H9 (cell line): ENCODE data around the gene DPYD. TPM values are rescaled to one million over a fixed set of nuclear protein-coding genes. Genes with fewer than 3 reads are reported as not detected.

Source experiments
- DNase-seq: peaks from one replicate; pipeline ENCODE4 v3.0.0-alpha.2; 2017
- H2AFZ ChIP-seq: one replicate; pipeline ENCODE4 v1.6.1; 2013; ENCODE audit warnings: mild to moderate bottlenecking, low read length, control low read depth, moderate library complexity
- H2AK5ac ChIP-seq: 2 replicates; pipeline ENCODE4 v1.6.1; 2013; ENCODE audit warnings: low read length, control low read depth, mixed read lengths; ENCODE audit not compliant: insufficient read length
- H2BK120ac ChIP-seq: one replicate; pipeline ENCODE4 v1.6.1; 2013; ENCODE audit warnings: low read depth, mild to moderate bottlenecking, low read length, control low read depth, inconsistent platforms; ENCODE audit not compliant: poor library complexity, severe bottlenecking
- H2BK12ac ChIP-seq: 2 replicates; pipeline ENCODE4 v1.6.1; 2013; ENCODE audit warnings: low read length, control low read depth, mixed read lengths, low read depth; ENCODE audit not compliant: insufficient read length
- H2BK15ac ChIP-seq: 2 replicates; pipeline ENCODE4 v1.6.1; 2013; ENCODE audit warnings: low read depth, low read length, control low read depth
- H2BK20ac ChIP-seq: one replicate; pipeline ENCODE4 v1.6.1; 2013; ENCODE audit warnings: low read depth, mild to moderate bottlenecking, low read length, control low read depth, inconsistent platforms; ENCODE audit not compliant: poor library complexity, severe bottlenecking
- H2BK5ac ChIP-seq: 2 replicates; pipeline ENCODE4 v1.6.1; 2013; ENCODE audit warnings: low read length, control low read depth, mixed read lengths; ENCODE audit not compliant: insufficient read length
- H3K14ac ChIP-seq: 2 replicates; pipeline ENCODE4 v1.6.1; 2013; ENCODE audit warnings: low read length, control low read depth; ENCODE audit not compliant: insufficient read depth
- H3K18ac ChIP-seq: 2 replicates; pipeline ENCODE4 v1.6.1; 2013; ENCODE audit warnings: low read depth, mild to moderate bottlenecking, mixed read lengths, low read length, control low read depth; ENCODE audit not compliant: insufficient read length
- H3K23ac ChIP-seq: 2 replicates; pipeline ENCODE4 v1.6.1; 2013; ENCODE audit warnings: low read length, control low read depth, mixed read lengths, low read depth; ENCODE audit not compliant: insufficient read length
- H3K23me2 ChIP-seq: 2 replicates; pipeline ENCODE4 v1.6.1; 2013; ENCODE audit warnings: low read depth, mild to moderate bottlenecking, mixed read lengths, low read length, control low read depth; ENCODE audit not compliant: insufficient read length, poor library complexity, severe bottlenecking
- H3K27ac ChIP-seq: 2 replicates; pipeline ENCODE4 v1.5.1; 2013; ENCODE audit warnings: low read length, control low read depth, mixed read lengths, low read depth; ENCODE audit not compliant: insufficient read length
- H3K27me3 ChIP-seq: 2 replicates; pipeline ENCODE4 v1.6.1; 2013; ENCODE audit warnings: low read length, control low read depth, inconsistent platforms; ENCODE audit not compliant: insufficient read depth
- H3K4ac ChIP-seq: 2 replicates; pipeline ENCODE4 v1.6.1; 2013; ENCODE audit warnings: low read depth, mild to moderate bottlenecking, control low read depth, inconsistent platforms, low read length, moderate library complexity
- H3K4me1 ChIP-seq: 2 replicates; pipeline ENCODE4 v1.6.1; 2013; ENCODE audit warnings: low read length, control low read depth, inconsistent platforms; ENCODE audit not compliant: insufficient read depth
- H3K4me2 ChIP-seq: 2 replicates; pipeline ENCODE4 v1.6.1; 2013; ENCODE audit warnings: low read length, control low read depth, mixed read lengths; ENCODE audit not compliant: insufficient read length, insufficient read depth
- H3K56ac ChIP-seq: 2 replicates; pipeline ENCODE4 v1.6.1; 2013; ENCODE audit warnings: low read depth, mild to moderate bottlenecking, mixed read lengths, low read length, control low read depth; ENCODE audit not compliant: insufficient read length
- H3K79me1 ChIP-seq: 2 replicates; pipeline ENCODE4 v1.6.1; 2013; ENCODE audit warnings: low read depth, mild to moderate bottlenecking, moderate library complexity, low read length, control low read depth, inconsistent platforms; ENCODE audit not compliant: insufficient read depth, poor library complexity, severe bottlenecking
- H3K79me2 ChIP-seq: 2 replicates; pipeline ENCODE4 v1.6.1; 2013; ENCODE audit warnings: low read length, control low read depth, inconsistent platforms; ENCODE audit not compliant: insufficient read depth
- H3K9ac ChIP-seq: 2 replicates; pipeline ENCODE4 v1.6.1; 2013; ENCODE audit warnings: low read length, control low read depth, mixed read lengths; ENCODE audit not compliant: insufficient read length; ENCODE audit errors: extremely low read depth
- H3K9me3 ChIP-seq: one replicate; pipeline ENCODE4 v1.6.1; 2013; ENCODE audit warnings: low read depth, low read length, inconsistent platforms; ENCODE audit not compliant: control insufficient read depth
- H3T11ph ChIP-seq: one replicate; pipeline ENCODE4 v1.6.1; 2013; ENCODE audit warnings: mild to moderate bottlenecking, low read length, control low read depth, inconsistent platforms
- H4K20me1 ChIP-seq: one replicate; pipeline ENCODE4 v1.6.1; 2013; ENCODE audit not compliant: control insufficient read depth, insufficient read length, insufficient read depth
- H4K5ac ChIP-seq: 2 replicates; pipeline ENCODE4 v1.6.1; 2013; ENCODE audit warnings: low read depth, mild to moderate bottlenecking, mixed read lengths, low read length, control low read depth; ENCODE audit not compliant: insufficient read length
- H4K8ac ChIP-seq: replicated peaks from 2 replicates; pipeline ENCODE4 v1.6.1; 2013; ENCODE audit warnings: low read length, control low read depth, mixed read lengths, low read depth; ENCODE audit not compliant: insufficient read length
- H4K91ac ChIP-seq: 2 replicates; pipeline ENCODE4 v1.6.1; 2013; ENCODE audit warnings: low read depth, mild to moderate bottlenecking, moderate library complexity, mixed read lengths, low read length, control low read depth; ENCODE audit not compliant: insufficient read length
- H3K27ac Mint-ChIP-seq, 3 experiments: 2 replicates in 2 of 3; 3 replicates in 1 of 3; pipeline ENCODE4 v1.8.0; 2020 to 2021; ENCODE audit warnings: mixed read lengths in 3 of 3, mild to moderate bottlenecking in 1 of 3, moderate library complexity in 1 of 3
- H3K27me3 Mint-ChIP-seq: 2 replicates; pipeline ENCODE4 v1.8.0; 2021; ENCODE audit warnings: low read depth, mild to moderate bottlenecking, moderate library complexity, mixed read lengths
- H3K36me3 Mint-ChIP-seq, 3 experiments: 2 replicates in 2 of 3; 3 replicates in 1 of 3; pipeline ENCODE4 v1.8.0; 2020 to 2021; ENCODE audit warnings: low read depth in 3 of 3, mixed read lengths in 3 of 3; ENCODE audit not compliant: insufficient read depth in 1 of 3
- H3K4me1 Mint-ChIP-seq, 2 experiments: 2 replicates each; pipeline ENCODE4 v1.8.0; 2020; ENCODE audit warnings: mixed read lengths in 2 of 2
- H3K4me3 Mint-ChIP-seq, 2 experiments: 2 replicates in 1 of 2; 3 replicates in 1 of 2; pipeline ENCODE4 v1.8.0; 2020 to 2021; ENCODE audit warnings: mild to moderate bottlenecking in 2 of 2, mixed read lengths in 2 of 2, moderate library complexity in 1 of 2
- H3K9me3 Mint-ChIP-seq, 2 experiments: 2 replicates in 1 of 2; 3 replicates in 1 of 2; pipeline ENCODE4 v1.8.0; 2020; ENCODE audit warnings: mild to moderate bottlenecking in 2 of 2, mixed read lengths in 2 of 2, moderate library complexity in 1 of 2
- WGBS: extraction: QIAGEN DNeasy Blood & Tissue Kit; methylation state at CpG from one replicate; pipeline ENCODE4 v1.1.7; 2013; ENCODE audit warnings: missing lambda C conversion rate, low lambda C conversion rate, mixed read lengths; ENCODE audit not compliant: insufficient read length; ENCODE audit errors: extremely low coverage; 5-methylcytosine and 5-hydroxymethylcytosine counted together
- total RNA-seq: library from RNA; stranded (reverse); gene quantifications from 2 replicates; pipeline ENCODE4 v1.2.1, GENCODE V29; 2021
- TF ChIP-seq, protein P1 (sequence below): fragments of 200-600 bp; sonication (generic); conservative IDR thresholded peaks from 3 replicates; pipeline ENCODE4 v1.8.0; 2021; ENCODE audit warnings: antibody characterized with exemption, mild to moderate bottlenecking

Gene DPYD
- total RNA-seq, 1 experiment from 2014 or later = 0.37 TPM

DNA sequence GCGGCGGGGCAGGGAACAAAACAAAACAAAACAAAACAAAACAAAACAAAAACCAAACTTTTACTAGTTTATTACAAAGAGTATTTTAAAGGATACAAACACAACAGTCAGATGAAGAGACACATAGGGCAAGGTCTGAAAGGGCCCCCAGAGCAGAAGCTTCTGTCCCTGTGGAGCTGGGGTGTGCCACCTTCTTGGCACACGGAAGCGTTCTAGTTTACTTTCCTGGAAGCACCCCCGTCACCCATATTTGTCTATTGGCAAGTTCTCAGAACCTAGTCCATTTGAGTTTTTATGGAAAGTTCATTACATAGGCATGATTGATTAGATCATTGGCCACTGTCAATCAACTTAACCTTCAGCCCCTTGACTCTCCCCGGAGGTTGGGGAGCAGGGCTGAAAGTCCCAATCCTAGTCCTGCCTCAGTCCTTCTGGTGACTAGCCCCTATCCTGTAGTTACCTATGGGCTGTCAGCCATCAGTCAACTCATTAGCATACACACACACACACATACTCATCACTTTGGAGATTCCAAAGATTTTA, 380.4 kb downstream of the DPYD start:
- H3T11ph ChIP-seq = no peak overlapping the region
- no peak for DNase-seq
- H4K91ac ChIP-seq = no peak overlapping the region
- Mint-ChIP-seq H3K4me1 (peaks cover 5% of the 10 kb centered on the region in 2 experiments; a peak in 2 of 4 replicates), H3K4me3 (no peak overlapping the region), H3K36me3 (no peaks in the 10 kb centered on the region), H3K27ac (no peak overlapping the region), H3K27me3 (no peaks in the 10 kb centered on the region), H3K9me3 (no peaks in the 10 kb centered on the region)
- H3K9ac ChIP-seq = no peak overlapping the region
- no peaks in the 10 kb centered on the region for H3K79me1 ChIP-seq
- no peak overlapping the region for H2BK120ac ChIP-seq
- no peak overlapping the region for H3K4me2 ChIP-seq
- H3K23me2 ChIP-seq = no peaks in the 10 kb centered on the region
- TF ChIP-seq, protein P1, sequence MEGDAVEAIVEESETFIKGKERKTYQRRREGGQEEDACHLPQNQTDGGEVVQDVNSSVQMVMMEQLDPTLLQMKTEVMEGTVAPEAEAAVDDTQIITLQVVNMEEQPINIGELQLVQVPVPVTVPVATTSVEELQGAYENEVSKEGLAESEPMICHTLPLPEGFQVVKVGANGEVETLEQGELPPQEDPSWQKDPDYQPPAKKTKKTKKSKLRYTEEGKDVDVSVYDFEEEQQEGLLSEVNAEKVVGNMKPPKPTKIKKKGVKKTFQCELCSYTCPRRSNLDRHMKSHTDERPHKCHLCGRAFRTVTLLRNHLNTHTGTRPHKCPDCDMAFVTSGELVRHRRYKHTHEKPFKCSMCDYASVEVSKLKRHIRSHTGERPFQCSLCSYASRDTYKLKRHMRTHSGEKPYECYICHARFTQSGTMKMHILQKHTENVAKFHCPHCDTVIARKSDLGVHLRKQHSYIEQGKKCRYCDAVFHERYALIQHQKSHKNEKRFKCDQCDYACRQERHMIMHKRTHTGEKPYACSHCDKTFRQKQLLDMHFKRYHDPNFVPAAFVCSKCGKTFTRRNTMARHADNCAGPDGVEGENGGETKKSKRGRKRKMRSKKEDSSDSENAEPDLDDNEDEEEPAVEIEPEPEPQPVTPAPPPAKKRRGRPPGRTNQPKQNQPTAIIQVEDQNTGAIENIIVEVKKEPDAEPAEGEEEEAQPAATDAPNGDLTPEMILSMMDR = no peak
- H2AK5ac ChIP-seq = no peak overlapping the region
- no peaks in the 10 kb centered on the region for H3K79me2 ChIP-seq
- H4K20me1 ChIP-seq = no peaks in the 10 kb centered on the region
- no peak overlapping the region for H2BK5ac ChIP-seq
- H4K8ac ChIP-seq = no peak overlapping the region
- H2AFZ ChIP-seq = no peak overlapping the region
- H2BK12ac ChIP-seq = no peak overlapping the region
- no peak overlapping the region for H3K4ac ChIP-seq
- no peak overlapping the region for H3K56ac ChIP-seq
- H2BK15ac ChIP-seq = no peak overlapping the region
- no peak overlapping the region for H2BK20ac ChIP-seq
- no peak overlapping the region for H4K5ac ChIP-seq
- WGBS = no CpG with 5 or more reads among the region's 6 CpGs
- no peak overlapping the region for H3K18ac ChIP-seq
- no peak overlapping the region for H3K27ac ChIP-seq
- no peak overlapping the region for H3K23ac ChIP-seq
- H3K4me1 ChIP-seq = no peaks in the 10 kb centered on the region
- H3K9me3 ChIP-seq = no peaks in the 10 kb centered on the region
- H3K14ac ChIP-seq = no peak overlapping the region
- no peaks in the 10 kb centered on the region for H3K27me3 ChIP-seq
